GM12875 (cell line): ENCODE measurements around the gene MRRF.

Experiments
- H3K4me3 ChIP-seq: one replicate; pipeline ENCODE4 v1.5.1; 2011; ENCODE audit warnings: low read depth, low read length, control low read depth
- TF ChIP-seq, protein P1 (sequence below): IDR thresholded peaks from 2 replicates; pipeline ENCODE4 v1.5.1; 2011; ENCODE audit warnings: low read depth, mild to moderate bottlenecking, control low read depth, inconsistent platforms, low read length, moderate library complexity, borderline replicate concordance; ENCODE audit not compliant: insufficient read depth

The MRRF gene

DNA sequence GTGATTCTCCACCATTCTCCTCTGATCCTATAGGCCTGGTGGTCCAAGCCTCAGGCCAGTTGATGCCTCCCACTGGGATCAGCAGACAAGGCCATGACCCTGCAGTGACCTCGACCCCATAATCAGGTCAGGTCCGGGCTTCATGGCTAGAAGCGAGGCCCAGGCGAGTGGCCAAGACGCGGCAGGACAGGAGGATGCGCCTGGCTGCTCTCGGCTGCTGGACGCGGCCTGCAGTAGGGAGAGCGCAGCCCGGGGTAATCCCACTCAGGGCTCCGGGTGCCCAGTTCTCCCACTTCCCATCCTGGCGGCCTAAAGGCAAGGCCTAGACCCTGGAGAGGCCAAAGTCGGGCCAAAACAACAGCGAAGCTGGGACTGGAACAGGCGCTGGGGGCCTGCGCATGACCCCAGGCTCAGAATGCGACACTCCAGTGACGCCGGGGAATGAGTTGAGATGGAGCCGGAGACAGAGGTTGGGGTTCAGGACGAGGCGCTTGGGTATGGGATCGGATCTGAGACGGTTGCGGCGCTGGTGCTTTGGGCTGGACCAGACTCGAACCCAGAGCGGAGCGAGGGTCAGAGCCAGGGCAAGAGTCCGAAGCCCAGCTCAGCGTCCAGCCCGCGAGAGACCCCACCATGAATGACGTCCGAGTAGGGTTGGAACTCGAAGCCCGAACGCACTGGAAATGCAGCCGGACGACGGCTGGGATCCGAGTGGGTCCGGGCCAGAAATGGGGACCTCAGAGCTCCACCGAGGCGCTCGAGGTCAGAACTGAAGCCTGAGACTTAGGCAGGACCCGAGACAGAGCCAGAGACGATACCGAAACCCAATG, 39.2 kb upstream of the MRRF start:
- no peak overlapping the region for H3K4me3 ChIP-seq
- TF ChIP-seq, protein P1, sequence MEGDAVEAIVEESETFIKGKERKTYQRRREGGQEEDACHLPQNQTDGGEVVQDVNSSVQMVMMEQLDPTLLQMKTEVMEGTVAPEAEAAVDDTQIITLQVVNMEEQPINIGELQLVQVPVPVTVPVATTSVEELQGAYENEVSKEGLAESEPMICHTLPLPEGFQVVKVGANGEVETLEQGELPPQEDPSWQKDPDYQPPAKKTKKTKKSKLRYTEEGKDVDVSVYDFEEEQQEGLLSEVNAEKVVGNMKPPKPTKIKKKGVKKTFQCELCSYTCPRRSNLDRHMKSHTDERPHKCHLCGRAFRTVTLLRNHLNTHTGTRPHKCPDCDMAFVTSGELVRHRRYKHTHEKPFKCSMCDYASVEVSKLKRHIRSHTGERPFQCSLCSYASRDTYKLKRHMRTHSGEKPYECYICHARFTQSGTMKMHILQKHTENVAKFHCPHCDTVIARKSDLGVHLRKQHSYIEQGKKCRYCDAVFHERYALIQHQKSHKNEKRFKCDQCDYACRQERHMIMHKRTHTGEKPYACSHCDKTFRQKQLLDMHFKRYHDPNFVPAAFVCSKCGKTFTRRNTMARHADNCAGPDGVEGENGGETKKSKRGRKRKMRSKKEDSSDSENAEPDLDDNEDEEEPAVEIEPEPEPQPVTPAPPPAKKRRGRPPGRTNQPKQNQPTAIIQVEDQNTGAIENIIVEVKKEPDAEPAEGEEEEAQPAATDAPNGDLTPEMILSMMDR: no peak

DNA sequence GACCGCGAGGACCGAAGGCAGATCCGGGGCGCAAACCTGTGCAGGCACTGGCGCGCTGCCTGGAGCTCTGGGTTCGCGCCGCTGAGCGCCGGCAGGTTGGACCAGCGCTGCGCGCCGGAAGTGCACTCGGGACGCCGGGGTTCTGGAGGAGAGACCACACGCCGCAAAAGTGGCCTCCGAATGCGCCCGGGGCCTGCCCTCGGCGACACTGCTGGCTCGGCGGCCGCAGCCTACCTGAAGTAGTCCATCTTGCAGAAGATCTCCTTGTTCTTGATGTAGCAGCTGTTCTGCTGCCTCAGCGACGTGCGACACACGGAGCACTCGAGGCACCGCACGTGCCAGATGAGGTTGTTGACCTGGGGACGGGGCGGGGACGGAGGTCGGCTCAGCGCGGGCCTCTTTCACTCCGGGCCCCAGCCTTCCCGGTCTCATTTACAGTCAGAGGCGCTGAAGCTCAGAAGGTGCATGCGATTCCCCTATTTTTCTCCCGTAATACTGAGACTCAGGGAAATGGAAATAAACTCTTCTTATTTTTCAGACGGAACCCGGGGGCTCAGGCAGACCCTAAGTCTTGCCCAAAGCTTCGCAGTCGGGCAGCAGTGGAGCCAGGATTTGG, 38.4 kb upstream of the MRRF start:
- TF ChIP-seq, protein P1: no peak
- no peak overlapping the region for H3K4me3 ChIP-seq

- no peak overlapping the region for H3K4me3 ChIP-seq
- TF ChIP-seq, protein P1: no peak
Observed at GRCh38 chr9:122226758-122227574, 37.7 kb upstream of the MRRF start.

GRCh38 chr9:122227575-122227900, 37.1 kb upstream of the MRRF start:
- TF ChIP-seq, protein P1: no peak
- H3K4me3 ChIP-seq: no peak overlapping the region

DNA sequence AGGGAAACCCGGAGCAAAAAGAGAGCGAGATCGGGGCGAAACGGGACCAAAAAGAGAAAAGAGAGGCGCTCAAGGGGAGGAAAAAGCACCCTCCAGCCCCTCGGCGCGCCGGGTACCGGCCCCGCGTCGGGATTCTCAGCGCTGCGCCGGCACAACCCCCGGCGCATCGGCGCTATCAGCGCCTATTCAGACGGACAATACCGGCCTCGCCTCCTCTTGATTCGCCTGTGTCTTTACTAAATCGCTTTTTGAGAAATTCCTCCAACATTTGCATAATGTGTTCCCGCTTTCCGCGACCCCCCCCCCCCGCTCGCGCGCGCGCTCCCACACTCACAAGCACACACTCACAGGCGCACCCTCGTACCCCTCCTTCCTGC, 36.5 kb upstream of the MRRF start:
- H3K4me3 ChIP-seq: no peak overlapping the region
- TF ChIP-seq, protein P1: no peak

DNA sequence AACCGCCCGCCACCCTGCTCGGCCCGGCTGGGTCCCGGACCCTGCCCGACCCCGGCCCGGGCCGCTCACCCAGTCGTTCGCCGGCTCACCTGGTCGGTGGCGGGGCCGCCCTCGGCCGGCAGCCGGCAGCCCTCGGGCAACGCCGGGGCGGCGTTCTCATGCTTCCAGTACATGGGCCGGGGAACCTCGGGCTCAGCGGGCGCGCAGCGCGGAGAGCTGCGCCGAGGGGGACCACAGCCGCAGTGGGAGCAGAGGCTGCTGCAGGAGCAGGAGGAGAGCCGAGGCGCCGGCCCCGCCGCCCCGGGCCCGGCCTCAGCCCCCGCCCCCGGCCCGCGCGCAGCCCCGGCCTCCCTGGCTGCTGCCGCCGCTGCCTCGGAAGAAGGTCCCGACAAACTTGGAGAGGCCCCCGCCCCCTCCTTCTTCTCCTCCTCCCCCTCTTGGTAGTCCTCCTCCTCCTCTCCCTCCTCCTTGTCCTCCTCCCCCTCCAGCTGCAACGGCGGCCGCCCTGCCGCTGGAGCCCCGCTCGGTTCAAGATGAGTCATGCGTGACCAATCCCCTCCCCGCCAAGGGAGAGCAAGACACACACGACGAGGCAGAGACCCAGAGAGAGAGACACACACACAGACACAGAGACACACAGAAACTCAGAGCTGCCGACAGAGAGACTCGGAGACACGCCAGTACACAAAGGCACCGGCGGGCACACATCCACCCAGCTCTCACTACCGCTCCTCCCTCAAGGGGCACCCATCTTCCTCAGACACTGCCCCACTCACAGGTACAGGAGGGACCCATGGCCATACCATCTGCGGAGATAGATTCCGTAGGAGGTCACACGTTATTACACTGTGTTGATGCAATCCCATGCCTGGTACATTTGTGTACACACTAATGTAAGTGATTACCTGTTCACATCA, 35.9 kb upstream of the MRRF start, which contains the start of gene LHX6:
TSS of gene LHX6 (minus strand) at position 390 of the 917 bp plus-strand sequence. CDS start at position 173, 217 bp downstream.
- H3K4me3 ChIP-seq: no peak within 1 kb of the TSS
- TF ChIP-seq, protein P1: no peak
